T-helper 2 cell treated with Interferon-gamma antibody and Interleukin-4, amounts not matched to agents 5 μg/mL and 100 μg/mL, for 36 hours (primary cell): Measurements from ENCODE around the gene RAD51D.

Source experiments
- DNase-seq: peaks from one replicate; pipeline ENCODE4 v3.0.0; 2021; ENCODE audit warnings: low spot score
- H3K27ac Mint-ChIP-seq: one replicate; pipeline ENCODE4 v1.8.0; 2021; ENCODE audit warnings: mild to moderate bottlenecking, mixed read lengths
- H3K27me3 Mint-ChIP-seq: one replicate; pipeline ENCODE4 v1.8.0; 2021; ENCODE audit warnings: low read depth, mixed read lengths
- H3K36me3 Mint-ChIP-seq: one replicate; pipeline ENCODE4 v1.8.0; 2021; ENCODE audit warnings: low read depth, mixed read lengths
- H3K4me1 Mint-ChIP-seq: one replicate; pipeline ENCODE4 v1.8.0; 2021; ENCODE audit warnings: low read depth, mixed read lengths
- H3K4me3 Mint-ChIP-seq: one replicate; pipeline ENCODE4 v1.8.0; 2022; ENCODE audit warnings: mild to moderate bottlenecking, moderate library complexity, mixed read lengths
- H3K9me3 Mint-ChIP-seq: one replicate; pipeline ENCODE4 v1.8.0; 2021; ENCODE audit warnings: mixed read lengths

Gene RAD51D

DNA sequence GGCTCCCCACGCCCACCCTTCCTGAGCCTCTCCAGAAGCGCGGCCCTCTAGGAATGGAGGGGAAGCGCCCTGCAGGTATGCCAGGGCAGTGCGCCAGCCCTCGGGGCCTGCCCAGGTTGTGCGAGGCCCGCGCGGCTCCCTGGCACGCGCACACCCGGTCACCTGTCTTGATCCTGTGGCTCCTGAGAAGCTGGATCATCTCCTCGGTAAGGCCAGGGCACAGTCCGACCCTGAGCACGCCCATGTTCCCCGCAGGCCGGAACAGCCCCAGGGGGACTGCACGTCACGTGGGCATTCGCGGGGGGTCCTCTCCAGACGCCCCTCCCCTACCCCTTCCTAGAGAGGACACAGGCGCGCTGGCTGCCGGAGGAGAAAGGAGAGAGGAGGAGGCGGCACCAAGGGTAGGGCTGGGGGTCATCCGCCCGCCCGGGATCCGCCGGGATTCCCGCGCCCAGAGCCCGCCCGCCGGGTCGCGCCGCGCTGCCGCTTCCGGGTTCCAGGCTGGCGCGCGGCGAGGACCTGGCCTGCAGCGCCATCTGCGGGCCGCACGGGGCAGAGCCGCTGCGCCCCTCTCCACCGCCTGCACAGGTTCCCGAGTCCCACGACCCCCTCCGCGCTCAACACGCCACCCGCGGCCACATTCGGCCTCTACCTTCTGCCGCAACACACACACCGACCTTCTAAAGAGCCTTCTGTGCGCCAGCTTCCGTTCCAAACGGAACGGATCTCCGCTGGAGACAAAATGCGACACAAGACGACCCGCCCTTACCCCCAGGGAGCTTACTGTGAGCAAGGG is at the start of gene RAD51D:
Gene RAD51D (minus strand): TSS at position 491 of the 796 bp plus-strand sequence. CDS start 247 bp downstream, at position 244.
- DNase-seq: peak; percentile 77
- peak within 1 kb of the TSS; percentile 93 for H3K27ac Mint-ChIP-seq
- H3K36me3 Mint-ChIP-seq: peaks cover 16% of the 10 kb centered on the region
- no peaks in the 10 kb centered on the region for H3K27me3 Mint-ChIP-seq
- peaks cover 22% of the 10 kb centered on the region for H3K4me1 Mint-ChIP-seq
- no peaks in the 10 kb centered on the region for H3K9me3 Mint-ChIP-seq
- H3K4me3 Mint-ChIP-seq: peak within 1 kb of the TSS; percentile 98

DNA sequence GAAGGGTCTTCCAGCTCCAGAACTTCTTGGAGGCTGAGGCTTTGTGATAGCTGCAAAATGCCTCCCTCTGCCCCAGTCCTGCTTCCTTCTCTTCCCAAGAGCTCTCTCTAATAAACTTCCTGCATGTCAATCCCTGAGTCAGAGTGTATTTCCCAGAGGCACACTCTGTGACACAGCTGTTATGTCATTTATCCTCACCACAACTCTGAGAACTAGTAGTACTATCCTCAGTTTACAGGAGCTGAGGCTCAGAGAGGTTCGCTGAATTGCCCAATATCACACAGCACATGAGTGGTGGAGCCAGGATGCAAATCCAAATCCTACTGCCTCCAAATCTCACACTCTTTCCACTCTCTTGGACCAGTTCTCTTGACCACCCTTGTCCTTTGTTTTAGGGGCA is 48.0 kb upstream of the RAD51D start:
- Mint-ChIP-seq H3K4me3 (no peak overlapping the region), H3K27me3 (peaks cover 2% of the 10 kb centered on the region), H3K4me1 (peaks cover 19% of the 10 kb centered on the region), H3K36me3 (no peaks in the 10 kb centered on the region), H3K27ac (no peak overlapping the region), H3K9me3 (no peaks in the 10 kb centered on the region)
- no peak for DNase-seq

DNA sequence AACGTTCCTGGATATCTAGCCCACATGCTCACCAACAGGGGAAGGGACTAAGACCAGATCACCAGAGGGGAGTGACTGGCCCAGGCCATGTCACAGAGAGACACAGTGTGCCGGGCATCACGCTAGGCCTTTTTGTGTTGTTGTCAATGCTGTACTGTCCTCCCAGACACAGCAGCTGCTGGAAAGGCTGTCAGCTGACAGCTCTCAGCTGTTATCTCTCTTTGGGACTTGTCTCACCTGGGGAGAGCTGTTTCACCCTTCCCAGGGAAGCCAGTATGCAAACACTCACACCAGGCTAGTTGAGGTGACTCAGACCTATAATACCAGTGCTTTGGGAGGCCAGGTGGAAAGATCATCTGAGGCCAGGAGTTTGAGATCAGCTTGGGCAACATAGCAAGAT is 47.4 kb upstream of the RAD51D start:
- no peak for DNase-seq
- Mint-ChIP-seq H3K36me3 (no peaks in the 10 kb centered on the region), H3K9me3 (no peaks in the 10 kb centered on the region), H3K27me3 (peaks cover 2% of the 10 kb centered on the region), H3K4me1 (peaks cover 19% of the 10 kb centered on the region), H3K27ac (no peak overlapping the region), H3K4me3 (no peak overlapping the region)

DNA sequence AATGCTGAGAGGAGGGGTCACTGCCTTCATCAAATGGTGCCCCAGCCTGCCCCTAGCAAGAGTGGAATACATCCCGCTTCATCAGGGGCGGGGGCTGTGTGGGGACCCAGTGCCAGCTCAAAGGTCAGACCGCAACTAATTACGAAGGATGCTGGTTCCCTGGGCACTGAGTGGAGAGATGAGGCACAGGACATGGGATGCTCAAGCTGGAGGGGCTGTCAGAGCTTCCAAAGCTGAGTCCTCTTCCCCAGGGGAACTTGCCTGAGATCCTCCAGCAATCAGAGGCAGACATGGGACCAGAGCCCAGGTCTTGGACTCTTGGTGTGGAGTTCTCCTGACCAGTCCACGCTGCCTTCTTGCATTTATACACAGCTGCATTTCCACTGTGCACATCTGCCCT is 46.9 kb upstream of the RAD51D start:
- DNase-seq: no peak
- no peak overlapping the region for H3K27ac Mint-ChIP-seq
- no peak overlapping the region for H3K4me3 Mint-ChIP-seq
- no peaks in the 10 kb centered on the region for H3K36me3 Mint-ChIP-seq
- peaks cover 2% of the 10 kb centered on the region for H3K27me3 Mint-ChIP-seq
- no peaks in the 10 kb centered on the region for H3K9me3 Mint-ChIP-seq
- H3K4me1 Mint-ChIP-seq: peaks cover 20% of the 10 kb centered on the region

DNA sequence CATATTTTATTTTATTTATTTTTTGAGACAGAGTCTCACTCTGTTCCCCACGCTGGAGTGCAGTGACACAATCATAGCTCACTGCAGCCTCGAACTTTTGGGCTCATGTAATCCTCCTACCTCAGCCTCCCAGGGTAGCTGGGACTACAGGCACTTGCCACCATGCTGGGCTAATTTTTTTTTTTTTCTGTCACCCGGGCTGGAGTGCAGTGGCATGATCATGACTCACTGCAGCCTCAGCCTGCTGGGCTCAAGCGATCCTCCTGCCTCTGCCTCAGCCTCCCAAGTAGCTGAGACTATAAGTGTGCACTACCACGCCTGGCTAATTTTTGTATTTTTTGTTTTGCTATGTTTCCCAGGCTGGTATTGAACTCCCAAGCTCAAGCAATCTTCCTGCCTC is 45.1 kb upstream of the RAD51D start:
- peaks cover 2% of the 10 kb centered on the region for H3K36me3 Mint-ChIP-seq
- H3K4me3 Mint-ChIP-seq: no peak overlapping the region
- no peaks in the 10 kb centered on the region for H3K9me3 Mint-ChIP-seq
- H3K27ac Mint-ChIP-seq: no peak overlapping the region
- peaks cover 31% of the 10 kb centered on the region for H3K4me1 Mint-ChIP-seq
- H3K27me3 Mint-ChIP-seq: peaks cover 2% of the 10 kb centered on the region
- DNase-seq: no peak

DNA sequence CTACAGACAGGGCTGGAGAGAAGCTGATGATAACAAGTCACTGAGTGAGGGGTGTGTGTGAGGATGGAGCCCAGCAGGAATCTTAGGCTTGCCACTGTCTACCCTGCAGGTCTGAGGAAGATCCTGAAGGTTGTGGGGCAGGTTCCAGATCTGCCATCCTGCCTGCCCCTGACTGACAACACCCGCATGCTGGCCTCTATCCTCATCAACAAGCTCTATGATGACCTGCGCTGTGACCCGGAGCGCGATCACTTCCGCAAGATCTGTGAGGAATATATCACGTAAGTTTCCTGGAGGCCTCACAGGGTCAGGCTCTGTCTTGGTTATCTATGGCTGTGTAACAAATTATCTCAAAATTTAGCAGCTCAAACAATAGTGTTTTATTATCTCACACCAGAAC is 44.2 kb upstream of the RAD51D start:
- no peak overlapping the region for H3K27ac Mint-ChIP-seq
- DNase-seq: no peak
- H3K4me1 Mint-ChIP-seq: peaks cover 34% of the 10 kb centered on the region
- H3K4me3 Mint-ChIP-seq: no peak overlapping the region
- H3K9me3 Mint-ChIP-seq: no peaks in the 10 kb centered on the region
- peaks cover 2% of the 10 kb centered on the region for H3K27me3 Mint-ChIP-seq
- H3K36me3 Mint-ChIP-seq: peaks cover 2% of the 10 kb centered on the region

DNA sequence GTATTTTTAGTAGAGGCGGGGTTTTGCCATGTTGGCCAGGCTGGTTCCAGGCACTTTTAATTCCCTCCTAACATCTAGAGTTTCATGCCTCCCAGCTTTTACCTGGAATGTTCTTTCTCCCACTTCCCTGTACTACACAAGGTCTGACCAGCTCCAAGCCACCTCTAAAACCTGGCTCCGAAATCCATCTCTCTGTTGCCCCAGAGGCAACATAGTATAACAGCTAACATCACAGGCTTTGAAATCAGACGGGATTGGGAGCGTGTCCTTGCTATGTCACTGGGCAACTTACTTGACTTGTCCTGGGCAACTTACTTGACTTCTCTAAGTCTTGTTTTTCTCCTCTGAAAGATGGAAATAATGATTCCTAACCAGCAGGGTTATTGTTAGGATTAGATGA is 43.1 kb upstream of the RAD51D start:
- DNase-seq: no peak
- H3K9me3 Mint-ChIP-seq: no peaks in the 10 kb centered on the region

DNA sequence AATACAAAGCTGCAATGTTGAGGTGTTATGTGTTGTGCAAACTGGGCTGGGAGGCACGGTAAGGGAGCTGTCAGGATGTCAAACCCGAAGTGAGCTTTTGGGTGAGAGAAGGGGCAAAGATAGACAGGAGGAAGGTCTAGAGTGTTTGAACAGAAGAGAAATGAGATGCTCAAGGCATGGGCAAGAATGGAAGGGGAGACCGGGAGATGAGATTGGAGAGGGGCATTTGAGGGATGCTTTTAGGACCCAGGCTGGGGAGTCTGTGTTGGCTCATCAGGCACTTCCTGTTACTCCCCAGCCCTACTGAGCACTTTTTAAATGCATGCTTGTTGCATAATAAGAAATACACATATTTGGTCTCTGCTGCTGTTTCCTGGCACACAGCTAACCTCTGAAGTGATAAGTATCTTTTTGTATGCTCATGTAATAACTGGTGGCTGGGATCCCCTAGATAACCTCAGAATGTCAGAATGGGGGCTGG is 41.7 kb upstream of the RAD51D start:
- no peaks in the 10 kb centered on the region for H3K9me3 Mint-ChIP-seq
- H3K36me3 Mint-ChIP-seq: peaks cover 2% of the 10 kb centered on the region
- no peak for DNase-seq
- peaks cover 5% of the 10 kb centered on the region for H3K27me3 Mint-ChIP-seq
- peaks cover 34% of the 10 kb centered on the region for H3K4me1 Mint-ChIP-seq
- peak overlapping the region; percentile 80 for H3K27ac Mint-ChIP-seq
- peak overlapping the region; percentile 59 for H3K4me3 Mint-ChIP-seq

More for the DNA sequence above, 43.1 kb upstream of the RAD51D start:
- H3K4me1 Mint-ChIP-seq: peaks cover 34% of the 10 kb centered on the region
- peaks cover 2% of the 10 kb centered on the region for H3K36me3 Mint-ChIP-seq
- no peak overlapping the region for H3K27ac Mint-ChIP-seq
- H3K27me3 Mint-ChIP-seq: peaks cover 5% of the 10 kb centered on the region
- H3K4me3 Mint-ChIP-seq: no peak overlapping the region

DNA sequence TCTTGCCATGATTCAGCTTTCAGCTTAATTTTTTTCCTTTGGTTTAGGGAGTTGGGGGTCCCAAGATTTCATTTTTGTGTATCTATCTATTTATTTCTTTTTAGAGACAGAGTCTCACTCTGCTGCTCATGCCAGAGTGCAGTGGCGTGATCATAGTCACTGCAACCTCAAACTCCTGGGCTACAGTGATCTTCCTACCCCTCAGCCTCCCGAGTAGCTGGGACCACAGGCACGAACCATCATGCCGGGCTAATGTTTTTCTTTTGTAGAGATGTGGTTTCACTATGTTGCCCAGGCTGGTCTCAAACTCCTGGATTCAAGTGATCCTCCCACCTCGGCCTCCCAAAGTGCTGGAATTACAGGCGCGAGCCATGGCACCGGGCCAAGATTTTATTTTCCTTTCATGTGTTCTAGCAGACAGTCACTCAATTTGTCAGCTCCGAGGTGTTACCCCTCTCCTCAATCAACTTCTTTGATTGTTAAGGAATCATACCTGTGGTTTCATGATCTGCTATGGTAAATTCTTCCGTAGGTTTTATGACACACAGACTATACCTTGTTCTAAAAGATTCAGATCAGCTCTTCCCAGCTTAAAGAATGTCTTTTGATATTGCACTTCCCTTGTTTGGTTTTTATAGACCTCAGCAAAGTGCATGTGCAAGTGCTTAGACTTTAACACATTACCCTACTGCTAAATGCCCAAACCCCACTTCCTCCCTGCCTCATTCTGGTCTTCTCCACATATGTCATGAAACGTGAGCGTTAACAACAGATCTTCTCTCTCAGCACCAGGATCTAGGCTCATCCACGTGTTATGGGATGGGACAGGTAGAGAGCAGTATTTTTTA is 40.9 kb upstream of the RAD51D start:
- peak overlapping the region; percentile 80 for H3K27ac Mint-ChIP-seq
- peak overlapping the region; percentile 59 for H3K4me3 Mint-ChIP-seq
- H3K27me3 Mint-ChIP-seq: peaks cover 5% of the 10 kb centered on the region
- no peaks in the 10 kb centered on the region for H3K9me3 Mint-ChIP-seq
- H3K36me3 Mint-ChIP-seq: peaks cover 2% of the 10 kb centered on the region
- DNase-seq: no peak
- peaks cover 34% of the 10 kb centered on the region for H3K4me1 Mint-ChIP-seq

DNA sequence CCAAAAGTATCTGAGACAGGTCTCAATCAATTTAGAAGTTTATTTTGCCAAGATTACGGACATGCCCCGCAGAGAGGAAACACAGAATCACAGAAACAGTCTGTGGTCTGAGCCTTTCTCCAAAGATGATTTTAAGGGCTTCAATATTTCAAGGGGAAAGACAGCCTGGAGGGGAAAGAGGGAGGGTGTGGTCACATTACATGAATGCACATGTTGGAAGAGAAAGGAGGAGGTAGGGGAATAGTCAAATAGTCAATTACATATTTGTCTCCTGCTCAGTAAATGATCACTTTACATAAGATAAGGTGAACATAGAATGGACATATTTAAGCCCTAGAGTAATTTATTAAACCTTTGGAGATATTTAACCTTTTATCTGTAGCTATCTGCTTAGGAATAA is 40.3 kb upstream of the RAD51D start:
- H3K27ac Mint-ChIP-seq: no peak overlapping the region
- H3K4me1 Mint-ChIP-seq: peaks cover 32% of the 10 kb centered on the region
- H3K27me3 Mint-ChIP-seq: peaks cover 3% of the 10 kb centered on the region
- peaks cover 2% of the 10 kb centered on the region for H3K36me3 Mint-ChIP-seq
- no peak for DNase-seq
- no peak overlapping the region for H3K4me3 Mint-ChIP-seq
- H3K9me3 Mint-ChIP-seq: no peaks in the 10 kb centered on the region

DNA sequence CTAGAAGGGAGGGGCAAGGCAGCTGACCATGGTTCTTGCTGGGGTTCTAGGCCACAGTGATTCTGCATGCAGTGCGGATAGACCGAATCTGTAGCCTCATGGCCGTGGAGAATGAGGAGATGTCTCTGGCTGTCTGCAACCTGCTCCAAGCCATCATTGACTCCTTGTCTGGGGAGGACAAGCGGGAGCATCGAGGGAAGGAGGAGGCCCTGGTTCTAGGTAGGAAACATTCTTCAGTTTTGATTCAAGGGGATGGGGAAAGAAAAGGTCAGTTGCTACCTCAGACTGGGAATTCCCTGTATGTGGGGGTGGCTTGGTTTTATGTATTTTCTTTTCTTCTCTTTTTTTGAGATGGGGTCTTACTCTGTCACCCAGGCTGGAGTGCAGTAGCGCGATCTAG is 35.6 kb upstream of the RAD51D start:
- no peak for DNase-seq
- Mint-ChIP-seq H3K4me1 (peaks cover 7% of the 10 kb centered on the region), H3K36me3 (peaks cover 2% of the 10 kb centered on the region), H3K9me3 (no peaks in the 10 kb centered on the region), H3K27ac (no peak overlapping the region), H3K4me3 (no peak overlapping the region), H3K27me3 (peaks cover 20% of the 10 kb centered on the region)

DNA sequence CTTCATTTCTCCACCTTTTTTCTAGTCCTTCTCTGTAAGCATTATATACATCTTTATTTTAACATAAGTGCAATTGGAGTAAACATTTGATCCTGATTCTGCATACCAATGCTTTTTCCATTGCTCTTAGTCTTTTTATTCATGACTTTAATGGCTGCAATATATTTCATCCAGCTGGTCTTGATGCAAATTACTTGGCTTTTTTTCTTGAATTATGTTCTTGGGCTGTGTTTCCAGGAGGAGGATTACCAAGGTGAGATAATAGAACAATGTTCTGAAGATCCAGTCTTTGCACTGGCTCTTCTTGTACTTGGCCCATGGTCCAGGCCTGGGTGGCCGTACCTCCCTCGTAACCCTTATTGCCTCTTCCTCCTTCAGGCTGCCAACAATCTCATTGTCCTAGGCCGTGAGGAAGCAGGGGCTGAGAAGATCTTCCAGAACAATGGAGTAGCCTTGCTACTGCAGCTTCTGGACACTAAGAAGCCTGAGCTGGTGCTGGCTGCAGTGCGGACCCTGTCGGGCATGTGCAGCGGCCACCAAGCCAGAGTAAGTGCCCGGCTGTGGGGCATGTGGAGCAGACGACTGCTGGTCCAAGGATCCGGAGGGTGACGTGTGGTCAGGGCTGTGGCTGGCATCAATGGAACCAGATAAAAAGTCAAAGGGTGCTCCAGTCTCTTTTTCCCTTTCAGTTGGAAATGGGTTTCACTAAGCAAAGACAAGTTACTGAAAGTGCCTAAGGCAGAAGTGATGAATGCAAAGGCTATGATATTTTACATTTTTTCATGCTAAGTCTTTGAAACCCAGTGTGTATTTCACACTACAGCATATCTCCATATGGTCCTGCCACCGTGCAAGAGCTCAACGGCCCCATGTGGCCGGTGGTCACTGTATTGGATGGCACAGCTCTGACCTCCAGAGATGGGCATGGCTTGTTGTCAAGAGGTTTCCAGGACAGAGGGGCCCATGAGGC is 34.8 kb upstream of the RAD51D start:
- Mint-ChIP-seq H3K4me1 (peaks cover 2% of the 10 kb centered on the region), H3K9me3 (no peaks in the 10 kb centered on the region), H3K36me3 (no peaks in the 10 kb centered on the region), H3K27ac (no peak overlapping the region), H3K4me3 (no peak overlapping the region), H3K27me3 (peaks cover 20% of the 10 kb centered on the region)
- no peak for DNase-seq

DNA sequence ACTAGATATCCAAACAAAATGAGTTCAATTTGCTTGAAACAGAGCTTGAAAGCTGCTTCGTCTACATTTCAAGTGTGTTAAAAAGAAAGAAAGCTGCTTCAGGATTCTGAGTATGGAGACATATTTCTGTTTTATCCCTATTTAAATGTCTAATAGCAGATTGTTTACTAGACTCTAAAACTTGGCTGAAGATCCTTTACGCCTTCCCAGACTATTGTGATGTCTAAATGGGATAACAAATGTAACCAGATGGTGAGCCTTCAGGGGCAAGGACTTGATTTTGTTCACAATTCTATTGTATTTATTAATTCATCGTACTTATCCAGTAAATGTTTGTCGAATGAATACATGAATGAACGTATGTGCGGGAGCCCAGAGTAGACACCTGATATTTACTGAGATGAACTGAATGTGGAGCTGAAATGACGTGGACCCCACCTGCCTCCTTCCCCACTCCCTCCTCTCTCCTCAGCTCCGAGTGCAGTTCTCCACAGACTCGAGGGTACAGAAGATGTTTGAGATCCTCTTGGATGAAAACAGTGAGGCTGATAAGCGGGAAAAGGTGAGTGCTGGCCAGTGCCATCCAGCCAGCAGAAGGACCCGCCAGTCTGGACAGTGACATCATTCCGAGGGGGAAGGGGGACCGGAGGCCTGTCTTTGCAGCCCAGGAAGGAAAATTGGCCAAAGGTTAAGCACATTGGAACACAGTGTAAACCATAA is 32.9 kb upstream of the RAD51D start:
- Mint-ChIP-seq H3K4me3 (no peak overlapping the region), H3K4me1 (no peaks in the 10 kb centered on the region), H3K27me3 (peaks cover 18% of the 10 kb centered on the region), H3K9me3 (no peaks in the 10 kb centered on the region), H3K36me3 (no peaks in the 10 kb centered on the region), H3K27ac (no peak overlapping the region)
- no peak for DNase-seq
